Osteocyte (in vitro differentiated cells): ENCODE measurements around the gene ANO4. TPM values are rescaled to one million over a fixed set of nuclear protein-coding genes. Genes with fewer than 3 reads are reported as not detected.

Experiments
- DNase-seq: peaks from one replicate; pipeline ENCODE4 v3.0.0; 2021; ENCODE audit warnings: mixed read lengths; ENCODE audit not compliant: unreplicated experiment; ENCODE audit errors: extremely low spot score
- H3K27ac Mint-ChIP-seq: one replicate; pipeline ENCODE4 v1.8.0; 2021; ENCODE audit warnings: mild to moderate bottlenecking, mixed read lengths; ENCODE audit not compliant: unreplicated experiment
- H3K27me3 Mint-ChIP-seq: one replicate; pipeline ENCODE4 v1.8.0; 2021; ENCODE audit warnings: mixed read lengths; ENCODE audit not compliant: unreplicated experiment
- H3K36me3 Mint-ChIP-seq: one replicate; pipeline ENCODE4 v1.8.0; 2021; ENCODE audit warnings: mixed read lengths; ENCODE audit not compliant: unreplicated experiment
- H3K4me1 Mint-ChIP-seq: one replicate; pipeline ENCODE4 v1.8.0; 2021; ENCODE audit warnings: mixed read lengths; ENCODE audit not compliant: unreplicated experiment
- H3K4me3 Mint-ChIP-seq: one replicate; pipeline ENCODE4 v1.8.0; 2021; ENCODE audit warnings: mild to moderate bottlenecking, moderate library complexity, mixed read lengths; ENCODE audit not compliant: unreplicated experiment
- H3K9me3 Mint-ChIP-seq: one replicate; pipeline ENCODE4 v1.8.0; 2021; ENCODE audit warnings: mixed read lengths; ENCODE audit not compliant: unreplicated experiment
- total RNA-seq: library from RNA; stranded (reverse); gene quantifications from 2 replicates; pipeline ENCODE4 v1.2.1, GENCODE V29; 2021
- TF ChIP-seq, protein P1 (sequence below): fragments of 200-600 bp; sonication (generic); IDR thresholded peaks from 2 replicates; pipeline ENCODE4 v1.5.0; 2021; ENCODE audit warnings: antibody characterized with exemption, mild to moderate bottlenecking, moderate library complexity

ANO4 gene
- total RNA-seq, 1 donor from 2014 or later, result 0.48 TPM

DNA sequence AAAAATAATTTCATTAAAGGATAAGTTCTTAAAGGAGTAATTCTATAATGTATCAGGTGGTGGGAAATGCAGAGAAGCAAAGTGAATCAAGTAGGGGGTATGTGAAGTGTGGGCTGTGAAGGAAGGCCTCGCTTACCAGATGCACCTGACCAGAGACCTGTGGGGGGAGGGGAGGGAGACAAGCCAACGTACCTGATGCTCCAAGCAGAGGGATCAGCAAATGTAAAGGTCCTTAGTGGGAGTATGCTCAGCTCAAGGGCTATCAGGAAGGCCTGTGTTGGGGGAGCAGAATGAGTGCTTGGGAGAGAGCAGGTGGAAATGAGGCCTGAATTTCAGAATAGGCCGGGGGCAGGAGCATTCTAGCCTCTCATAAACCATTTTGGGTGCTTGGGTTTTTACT is 57.1 kb downstream of the ANO4 start:
- Mint-ChIP-seq H3K4me3 (no peak overlapping the region), H3K36me3 (no peaks in the 10 kb centered on the region), H3K9me3 (no peaks in the 10 kb centered on the region), H3K27ac (no peak overlapping the region), H3K27me3 (no peaks in the 10 kb centered on the region), H3K4me1 (no peaks in the 10 kb centered on the region)
- no peak for DNase-seq
- TF ChIP-seq, protein P1, sequence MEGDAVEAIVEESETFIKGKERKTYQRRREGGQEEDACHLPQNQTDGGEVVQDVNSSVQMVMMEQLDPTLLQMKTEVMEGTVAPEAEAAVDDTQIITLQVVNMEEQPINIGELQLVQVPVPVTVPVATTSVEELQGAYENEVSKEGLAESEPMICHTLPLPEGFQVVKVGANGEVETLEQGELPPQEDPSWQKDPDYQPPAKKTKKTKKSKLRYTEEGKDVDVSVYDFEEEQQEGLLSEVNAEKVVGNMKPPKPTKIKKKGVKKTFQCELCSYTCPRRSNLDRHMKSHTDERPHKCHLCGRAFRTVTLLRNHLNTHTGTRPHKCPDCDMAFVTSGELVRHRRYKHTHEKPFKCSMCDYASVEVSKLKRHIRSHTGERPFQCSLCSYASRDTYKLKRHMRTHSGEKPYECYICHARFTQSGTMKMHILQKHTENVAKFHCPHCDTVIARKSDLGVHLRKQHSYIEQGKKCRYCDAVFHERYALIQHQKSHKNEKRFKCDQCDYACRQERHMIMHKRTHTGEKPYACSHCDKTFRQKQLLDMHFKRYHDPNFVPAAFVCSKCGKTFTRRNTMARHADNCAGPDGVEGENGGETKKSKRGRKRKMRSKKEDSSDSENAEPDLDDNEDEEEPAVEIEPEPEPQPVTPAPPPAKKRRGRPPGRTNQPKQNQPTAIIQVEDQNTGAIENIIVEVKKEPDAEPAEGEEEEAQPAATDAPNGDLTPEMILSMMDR, result no peak

DNA sequence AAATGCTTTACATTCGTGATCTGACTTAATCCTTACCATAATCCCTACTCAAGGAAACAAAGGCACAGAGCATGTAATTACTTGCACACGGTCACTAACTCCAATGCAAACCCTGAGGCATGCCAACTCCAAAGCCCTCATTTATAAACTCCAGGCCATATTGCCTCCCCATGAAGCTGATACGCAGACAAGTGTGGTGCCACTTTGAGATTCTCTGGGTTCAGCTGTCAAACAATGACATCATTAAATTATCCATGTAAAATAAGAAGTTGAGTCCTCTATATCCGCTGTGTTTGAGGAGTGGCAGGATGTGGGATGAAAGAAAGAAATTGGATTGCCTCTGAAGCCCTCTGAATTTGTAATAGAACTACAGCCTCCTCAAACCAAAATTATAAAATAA is 62.8 kb downstream of the ANO4 start:
- H3K4me3 Mint-ChIP-seq, result no peak overlapping the region
- TF ChIP-seq, protein P1, result no peak
- no peak for DNase-seq
- no peak overlapping the region for H3K27ac Mint-ChIP-seq
- H3K9me3 Mint-ChIP-seq, result no peaks in the 10 kb centered on the region
- H3K36me3 Mint-ChIP-seq, result no peaks in the 10 kb centered on the region
- no peaks in the 10 kb centered on the region for H3K27me3 Mint-ChIP-seq
- no peaks in the 10 kb centered on the region for H3K4me1 Mint-ChIP-seq

DNA sequence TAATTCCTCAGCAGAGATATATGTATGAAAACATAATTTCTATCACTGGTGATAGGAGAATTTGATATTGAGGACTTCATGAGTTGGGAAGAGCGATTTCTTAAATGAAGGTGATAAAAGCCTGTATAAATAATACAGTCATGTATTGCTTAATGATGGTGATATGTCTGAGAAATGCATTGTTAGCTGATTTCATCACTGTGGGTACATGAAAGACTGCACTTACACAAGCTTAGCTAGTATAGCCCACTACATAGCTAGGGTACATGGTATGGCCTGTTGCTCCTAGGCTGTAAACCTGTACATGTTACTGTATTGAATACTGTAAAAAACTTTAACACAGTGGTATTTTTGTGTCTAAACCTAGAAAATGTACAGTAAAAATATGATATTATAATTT is 63.4 kb downstream of the ANO4 start:
- H3K9me3 Mint-ChIP-seq, result no peaks in the 10 kb centered on the region
- DNase-seq, result no peak
- H3K27ac Mint-ChIP-seq, result no peak overlapping the region
- no peak overlapping the region for H3K4me3 Mint-ChIP-seq
- TF ChIP-seq, protein P1, result no peak
- no peaks in the 10 kb centered on the region for H3K4me1 Mint-ChIP-seq
- no peaks in the 10 kb centered on the region for H3K36me3 Mint-ChIP-seq
- H3K27me3 Mint-ChIP-seq, result no peaks in the 10 kb centered on the region

DNA sequence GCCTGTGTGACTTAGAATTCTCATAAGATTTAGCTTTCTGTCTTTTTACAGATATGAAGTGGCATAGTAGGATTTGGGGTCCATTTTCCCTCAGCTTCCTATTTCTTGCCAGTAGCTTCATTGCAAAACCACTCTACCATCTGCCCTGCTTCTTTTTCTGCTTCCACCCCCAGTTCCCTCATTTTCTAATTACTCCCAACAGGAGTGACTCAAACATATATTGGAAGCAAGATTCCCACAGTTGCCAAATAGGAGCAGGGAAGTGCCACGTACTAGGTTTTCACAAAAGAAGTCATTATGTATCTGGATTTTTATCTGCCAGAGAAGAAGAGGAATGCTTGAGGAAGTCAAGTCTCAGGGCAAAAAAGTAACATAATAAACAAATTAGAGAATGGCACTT is 64.1 kb downstream of the ANO4 start:
- H3K27me3 Mint-ChIP-seq, result no peaks in the 10 kb centered on the region
- H3K4me3 Mint-ChIP-seq, result no peak overlapping the region
- H3K36me3 Mint-ChIP-seq, result no peaks in the 10 kb centered on the region
- TF ChIP-seq, protein P1, result no peak
- H3K27ac Mint-ChIP-seq, result no peak overlapping the region
- no peaks in the 10 kb centered on the region for H3K4me1 Mint-ChIP-seq
- H3K9me3 Mint-ChIP-seq, result no peaks in the 10 kb centered on the region
- DNase-seq, result no peak

DNA sequence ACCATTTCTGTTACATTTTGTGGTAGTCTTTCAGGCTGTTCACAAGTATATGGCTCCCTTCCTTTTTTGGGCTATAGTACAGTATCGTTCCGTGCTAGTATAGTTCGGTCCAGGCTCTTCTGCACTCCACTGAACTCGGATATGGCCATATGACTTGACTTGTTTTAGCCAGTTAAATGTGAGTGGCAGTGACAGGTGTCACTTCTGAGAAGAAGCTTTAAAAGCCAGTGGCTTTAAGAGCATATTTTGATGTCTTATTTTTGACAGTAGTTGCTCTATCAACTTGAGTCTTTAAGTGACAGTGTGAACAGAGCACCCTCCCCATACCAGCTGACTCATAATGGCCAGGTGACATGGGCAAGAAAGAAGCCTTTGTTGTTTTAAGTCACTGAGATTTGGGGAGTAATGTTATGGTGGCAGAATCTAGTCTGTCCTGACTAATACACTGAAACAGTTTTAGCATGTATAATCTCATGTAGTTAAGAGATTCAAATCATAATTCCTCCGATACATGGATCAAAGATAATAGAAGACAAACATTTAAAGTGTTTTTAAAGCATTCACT is 64.6 kb downstream of the ANO4 start:
- no peak overlapping the region for H3K27ac Mint-ChIP-seq
- H3K36me3 Mint-ChIP-seq, result no peaks in the 10 kb centered on the region
- TF ChIP-seq, protein P1, result no peak
- no peak for DNase-seq
- H3K4me3 Mint-ChIP-seq, result no peak overlapping the region
- no peaks in the 10 kb centered on the region for H3K4me1 Mint-ChIP-seq
- no peaks in the 10 kb centered on the region for H3K9me3 Mint-ChIP-seq
- no peaks in the 10 kb centered on the region for H3K27me3 Mint-ChIP-seq
